ENCODE measurements around the gene CDCA5.

GRCh38 chr11:65131417-65131776, 47.6 kb upstream of the CDCA5 start:
- TF ChIP-seq POLR2A (IDR thresholded peaks at IDR 0.05) (no peak), CTCF (IDR thresholded peaks at IDR 0.05) (no peak)
